Endothelial cell of umbilical vein (primary cell): Measurements from ENCODE around the gene GAS7.

Experiments used
- POLR2AphosphoS5 ChIP-seq: IDR thresholded peaks from 2 replicates; pipeline ENCODE4 v1.6.1; 2012; ENCODE audit warnings: low read depth, mild to moderate bottlenecking, control low read depth, low read length, moderate library complexity; ENCODE audit not compliant: insufficient read depth
- TF ChIP-seq, protein P1 (sequence below), 2 donors: IDR thresholded peaks; 1 replicate in 1 of 2; 2 replicates in 1 of 2; pipeline ENCODE4 v1.5.1; 2011; ENCODE audit warnings: low read length in 2 of 2, mild to moderate bottlenecking in 2 of 2, moderate library complexity in 2 of 2, control low read depth in 1 of 2, inconsistent platforms in 1 of 2, low read depth in 1 of 2; ENCODE audit not compliant: insufficient read depth in 1 of 2; ENCODE audit errors: extremely low read depth in 1 of 2

DNA sequence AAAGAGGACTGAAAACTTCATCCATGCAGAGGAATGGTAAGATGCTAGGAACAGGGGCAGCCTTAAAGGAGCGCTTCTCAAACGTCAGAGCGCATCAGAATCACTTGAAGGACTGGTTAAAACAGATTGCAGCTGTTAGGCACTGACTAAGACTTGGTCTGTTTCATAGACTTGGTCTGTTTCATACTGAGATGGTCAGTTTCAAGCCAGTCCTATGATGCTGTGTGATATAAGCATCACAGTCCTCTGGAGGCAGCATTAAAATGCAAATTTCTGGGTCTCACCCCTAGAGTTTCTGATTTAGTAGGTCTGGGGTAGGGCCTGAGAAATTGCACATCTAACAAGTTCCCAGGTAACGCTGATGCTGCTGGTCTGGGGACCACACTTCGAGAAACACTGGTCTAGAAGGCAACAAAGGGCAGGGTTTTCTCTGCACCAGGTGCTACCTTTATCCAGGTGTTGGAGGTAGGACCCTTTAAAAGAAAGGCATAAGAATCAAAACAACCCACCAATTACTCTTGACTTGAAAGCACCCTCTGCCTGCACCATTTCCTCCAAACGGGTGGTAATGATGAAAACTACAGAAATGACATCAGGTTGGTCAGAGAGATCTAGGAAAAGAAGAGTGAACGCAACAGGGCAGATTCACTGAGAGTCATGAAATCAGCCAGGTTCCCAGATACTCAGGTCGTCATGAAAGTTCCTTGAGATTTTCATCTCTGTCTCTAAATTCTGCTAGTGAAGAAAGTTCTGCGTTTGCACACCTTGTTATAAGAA lies 198.3 kb downstream of the GAS7 start:
- TF ChIP-seq POLR2AphosphoS5 = no peak
- TF ChIP-seq, protein P1, sequence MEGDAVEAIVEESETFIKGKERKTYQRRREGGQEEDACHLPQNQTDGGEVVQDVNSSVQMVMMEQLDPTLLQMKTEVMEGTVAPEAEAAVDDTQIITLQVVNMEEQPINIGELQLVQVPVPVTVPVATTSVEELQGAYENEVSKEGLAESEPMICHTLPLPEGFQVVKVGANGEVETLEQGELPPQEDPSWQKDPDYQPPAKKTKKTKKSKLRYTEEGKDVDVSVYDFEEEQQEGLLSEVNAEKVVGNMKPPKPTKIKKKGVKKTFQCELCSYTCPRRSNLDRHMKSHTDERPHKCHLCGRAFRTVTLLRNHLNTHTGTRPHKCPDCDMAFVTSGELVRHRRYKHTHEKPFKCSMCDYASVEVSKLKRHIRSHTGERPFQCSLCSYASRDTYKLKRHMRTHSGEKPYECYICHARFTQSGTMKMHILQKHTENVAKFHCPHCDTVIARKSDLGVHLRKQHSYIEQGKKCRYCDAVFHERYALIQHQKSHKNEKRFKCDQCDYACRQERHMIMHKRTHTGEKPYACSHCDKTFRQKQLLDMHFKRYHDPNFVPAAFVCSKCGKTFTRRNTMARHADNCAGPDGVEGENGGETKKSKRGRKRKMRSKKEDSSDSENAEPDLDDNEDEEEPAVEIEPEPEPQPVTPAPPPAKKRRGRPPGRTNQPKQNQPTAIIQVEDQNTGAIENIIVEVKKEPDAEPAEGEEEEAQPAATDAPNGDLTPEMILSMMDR (IDR thresholded peaks at IDR 0.05; ENCODE audit: extremely low read depth in 1 of 2, insufficient read depth in 1 of 2, low read depth in 1 of 2, low read length in 2 of 2) = no peak
